Upper lobe of left lung (tissue), 6 donors: ENCODE data around the gene RNF224. TPM values are rescaled to one million over a fixed set of nuclear protein-coding genes. Genes with fewer than 3 reads are reported as not detected.

Experiments
- ATAC-seq, 2 donors: fragments of 200-7000 bp; cut with Tn5 transposase; one replicate each; pipeline ENCODE4 v1.9.1; 2022; ENCODE audit warnings: mild to moderate bottlenecking in 2 of 2, moderate library complexity in 2 of 2; ENCODE audit not compliant: low FRiP score in 2 of 2
- DNase-seq, 2 donors: peaks; one replicate each; pipeline ENCODE4 v3.0.0-alpha.2; 2019 to 2020
- H3K27ac ChIP-seq, 4 donors: fragments of 200-600 bp; sonication (generic); one replicate each; pipeline ENCODE4 v1.5.1; 2016 to 2019
- H3K27me3 ChIP-seq, 4 donors: fragments of 200-600 bp; sonication (generic); one replicate each; pipeline ENCODE4 v1.5.1; 2017 to 2019
- H3K36me3 ChIP-seq, 4 donors: fragments of 200-600 bp; sonication (generic); one replicate each; pipeline ENCODE4 v1.5.1; 2016 to 2019
- H3K4me1 ChIP-seq, 4 donors: fragments of 200-600 bp; sonication (generic); one replicate each; pipeline ENCODE4 v1.5.1; 2018 to 2019
- H3K4me3 ChIP-seq, 4 donors: fragments of 200-600 bp; sonication (generic); one replicate each; pipeline ENCODE4 v1.5.1; 2017 to 2019; ENCODE audit warnings: mild to moderate bottlenecking in 2 of 4, moderate library complexity in 1 of 4
- H3K9me3 ChIP-seq, 4 donors: fragments of 200-600 bp; sonication (generic); one replicate each; pipeline ENCODE4 v1.5.1; 2018 to 2019
- EP300 ChIP-seq, 4 donors: sonication (generic); formaldehyde crosslinking; IDR thresholded peaks; one replicate each; pipeline ENCODE4 v1.5.1; 2017; ENCODE audit warnings: antibody characterized with exemption in 4 of 4, control low read depth in 2 of 4
- POLR2A ChIP-seq, 4 donors: fragments of 450-650 bp; IDR thresholded peaks; one replicate each; pipeline ENCODE4 v1.5.1; 2016 to 2017; ENCODE audit warnings: antibody characterized with exemption in 4 of 4, mild to moderate bottlenecking in 2 of 4
- POLR2AphosphoS5 ChIP-seq, 2 donors: sonication (generic); formaldehyde crosslinking; IDR thresholded peaks; one replicate each; pipeline ENCODE4 v1.5.1; 2017; ENCODE audit warnings: antibody characterized with exemption in 2 of 2
- WGBS, 2 donors: methylation state at CpG; one replicate each; pipeline ENCODE4 v1.1.5; 2017 to 2018; 5-methylcytosine and 5-hydroxymethylcytosine counted together
- total RNA-seq, 6 donors: library from RNA; depleted of rRNA in 4 of 6; stranded (reverse); fragments of >200 nt in 4 of 6; gene quantifications; one replicate each; pipeline versions ENCODE4 v1.1.0 to v1.2.1, GENCODE V29; 2016 to 2021
- TF ChIP-seq, protein P1 (sequence below), 6 experiments: fragments of 450-650 bp in 4 of 6; fragments of 200-600 bp in 2 of 6; sonication (generic) in 2 of 6; IDR thresholded peaks; one replicate each; pipeline ENCODE4 v1.5.1; 2016 to 2019; ENCODE audit warnings: antibody characterized with exemption in 6 of 6
- donor health status: DM: no; HTN: no; CAD: no; lungs with moderate emphysema.
- donor health status: DM: no; HTN: yes; CAD: no; lungs with severe emphysema.

The RNF224 gene
- total RNA-seq, 6 donors from 2014 or later = 0.46 to 0.59 (median 0.57) TPM; not detected in 3

DNA sequence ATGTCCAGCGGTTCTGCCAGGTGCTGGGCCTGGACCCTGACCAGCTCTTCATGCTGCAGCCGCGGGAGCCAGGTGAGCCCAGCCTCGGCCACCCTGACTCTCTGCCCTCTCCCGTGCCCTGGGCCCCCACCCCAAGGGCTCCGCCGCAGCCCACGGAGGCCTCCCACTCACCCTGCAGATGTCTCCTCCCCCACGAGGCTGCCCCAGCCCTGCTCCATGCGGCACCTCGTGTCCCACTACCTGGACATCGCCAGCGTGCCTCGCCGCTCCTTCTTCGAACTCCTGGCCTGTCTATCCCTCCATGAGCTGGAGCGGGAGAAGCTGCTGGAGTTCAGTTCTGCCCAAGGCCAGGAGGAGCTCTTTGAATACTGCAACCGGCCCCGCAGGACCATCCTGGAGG lies 12.7 kb upstream of the RNF224 start:
- Histone ChIP-seq H3K27me3 (no peaks in the 10 kb centered on the region), H3K36me3 (peaks cover 0 to 40% (median 15%) of the 10 kb centered on the region in 4 donors), H3K9me3 (no peaks in the 10 kb centered on the region), H3K4me3 (no peak overlapping the region), H3K27ac (no peak overlapping the region), H3K4me1 (peaks cover 19 to 27% (median 24%) of the 10 kb centered on the region in 4 donors)
- ATAC-seq (no peak), DNase-seq (peak in 1 of 2 donors; percentile 74)
- TF ChIP-seq POLR2A (IDR thresholded peaks at IDR 0.05) = no peak
- TF ChIP-seq POLR2AphosphoS5 (IDR thresholded peaks at IDR 0.05) = no peak
- TF ChIP-seq EP300 (IDR thresholded peaks at IDR 0.05) = no peak
- TF ChIP-seq, protein P1, sequence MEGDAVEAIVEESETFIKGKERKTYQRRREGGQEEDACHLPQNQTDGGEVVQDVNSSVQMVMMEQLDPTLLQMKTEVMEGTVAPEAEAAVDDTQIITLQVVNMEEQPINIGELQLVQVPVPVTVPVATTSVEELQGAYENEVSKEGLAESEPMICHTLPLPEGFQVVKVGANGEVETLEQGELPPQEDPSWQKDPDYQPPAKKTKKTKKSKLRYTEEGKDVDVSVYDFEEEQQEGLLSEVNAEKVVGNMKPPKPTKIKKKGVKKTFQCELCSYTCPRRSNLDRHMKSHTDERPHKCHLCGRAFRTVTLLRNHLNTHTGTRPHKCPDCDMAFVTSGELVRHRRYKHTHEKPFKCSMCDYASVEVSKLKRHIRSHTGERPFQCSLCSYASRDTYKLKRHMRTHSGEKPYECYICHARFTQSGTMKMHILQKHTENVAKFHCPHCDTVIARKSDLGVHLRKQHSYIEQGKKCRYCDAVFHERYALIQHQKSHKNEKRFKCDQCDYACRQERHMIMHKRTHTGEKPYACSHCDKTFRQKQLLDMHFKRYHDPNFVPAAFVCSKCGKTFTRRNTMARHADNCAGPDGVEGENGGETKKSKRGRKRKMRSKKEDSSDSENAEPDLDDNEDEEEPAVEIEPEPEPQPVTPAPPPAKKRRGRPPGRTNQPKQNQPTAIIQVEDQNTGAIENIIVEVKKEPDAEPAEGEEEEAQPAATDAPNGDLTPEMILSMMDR (IDR thresholded peaks at IDR 0.05) = no peak
- WGBS, 2 donors = 95 to 96% methylated on average over 12 to 18 of the region's 19 CpGs

DNA sequence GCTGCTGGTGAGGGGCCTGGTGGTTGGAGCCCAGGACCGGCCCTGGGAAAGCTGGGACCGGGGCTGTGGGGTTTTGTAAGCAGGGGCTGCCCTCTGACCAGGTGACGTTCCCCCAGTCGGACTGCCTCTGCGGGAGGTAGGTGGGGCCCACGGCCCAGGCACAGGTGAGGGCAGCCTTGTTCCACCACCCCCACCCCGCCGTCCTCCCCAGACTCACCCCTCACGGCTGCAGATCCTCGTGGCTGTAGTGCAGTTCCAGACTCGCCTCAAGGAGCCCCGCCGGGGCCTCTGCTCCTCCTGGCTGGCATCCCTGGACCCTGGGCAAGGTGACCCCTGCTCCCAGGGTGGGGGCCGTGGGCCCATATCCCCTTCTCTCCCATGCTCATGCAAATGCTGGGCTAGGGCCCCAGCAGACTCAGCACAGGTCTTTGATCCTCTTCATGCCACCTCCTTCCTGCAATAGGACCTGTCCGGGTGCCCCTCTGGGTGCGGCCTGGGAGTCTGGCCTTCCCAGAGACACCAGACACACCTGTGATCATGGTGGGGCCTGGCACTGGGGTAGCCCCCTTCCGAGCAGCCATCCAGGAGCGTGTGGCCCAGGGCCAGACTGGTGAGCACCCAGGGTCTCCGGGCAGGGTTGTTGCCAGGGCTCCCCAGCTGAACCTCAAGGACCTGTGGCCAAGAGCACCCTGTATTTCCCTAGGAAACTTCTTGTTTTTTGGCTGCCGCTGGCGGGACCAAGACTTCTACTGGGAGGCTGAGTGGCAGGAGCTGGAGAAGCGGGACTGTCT lies 11.9 kb upstream of the RNF224 start:
- no peak overlapping the region for H3K27ac ChIP-seq
- H3K4me1 ChIP-seq = peaks cover 19 to 27% (median 24%) of the 10 kb centered on the region in 4 donors
- 91 to 92% methylated on average over 7 to 20 of the region's 22 CpGs for WGBS, 2 donors
- TF ChIP-seq POLR2AphosphoS5 (IDR thresholded peaks at IDR 0.05) = no peak
- TF ChIP-seq, protein P1 (IDR thresholded peaks at IDR 0.05) = no peak
- no peak for TF ChIP-seq POLR2A (IDR thresholded peaks at IDR 0.05)
- TF ChIP-seq EP300 (IDR thresholded peaks at IDR 0.05) = no peak
- no peak for ATAC-seq
- peaks cover 0 to 32% (median 13%) of the 10 kb centered on the region in 4 donors for H3K36me3 ChIP-seq
- no peak overlapping the region for H3K4me3 ChIP-seq
- no peaks in the 10 kb centered on the region for H3K9me3 ChIP-seq
- no peaks in the 10 kb centered on the region for H3K27me3 ChIP-seq
- peak in 1 of 2 donors; percentile 57 for DNase-seq

DNA sequence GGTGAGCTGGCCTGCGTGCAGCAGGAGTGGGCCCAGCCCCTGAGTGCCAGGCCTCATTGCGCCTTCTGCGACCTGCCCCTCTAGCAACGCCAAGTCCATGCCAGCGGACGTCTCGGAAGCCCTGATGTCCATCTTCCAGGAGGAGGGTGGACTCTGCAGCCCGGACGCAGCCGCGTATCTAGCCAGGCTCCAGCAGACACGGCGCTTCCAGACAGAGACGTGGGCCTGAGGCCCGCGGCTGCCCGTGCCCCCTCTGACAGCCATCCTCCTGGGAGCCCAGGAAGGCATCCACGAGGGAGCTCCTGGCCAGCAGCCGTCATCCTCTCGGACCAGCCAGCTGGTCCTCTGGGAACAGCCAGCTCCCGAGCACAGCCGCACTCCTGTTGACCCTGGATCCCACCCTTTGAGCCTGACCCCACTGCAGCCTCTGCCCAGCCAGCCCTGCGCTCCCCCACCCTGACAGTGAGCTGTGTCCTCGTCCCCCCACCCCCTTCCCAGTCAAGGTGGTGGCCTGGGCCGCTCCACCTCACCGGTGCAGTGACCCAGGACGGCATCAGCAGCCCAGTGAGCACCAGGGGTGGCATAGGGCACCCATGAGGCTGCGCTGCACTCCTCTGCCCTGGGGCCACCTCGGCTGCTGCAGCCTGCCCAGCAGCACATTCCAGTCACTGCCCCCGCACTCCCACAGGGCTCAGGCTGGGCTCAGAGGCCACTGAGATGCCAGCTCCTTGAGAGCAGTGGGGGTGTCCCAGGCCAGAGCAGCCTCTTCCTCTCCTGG lies 10.9 kb upstream of the RNF224 start:
- 96 to 97% methylated on average over 5 to 26 of the region's 30 CpGs for WGBS, 2 donors
- DNase-seq = peak in 1 of 2 donors; percentile 72

DNA sequence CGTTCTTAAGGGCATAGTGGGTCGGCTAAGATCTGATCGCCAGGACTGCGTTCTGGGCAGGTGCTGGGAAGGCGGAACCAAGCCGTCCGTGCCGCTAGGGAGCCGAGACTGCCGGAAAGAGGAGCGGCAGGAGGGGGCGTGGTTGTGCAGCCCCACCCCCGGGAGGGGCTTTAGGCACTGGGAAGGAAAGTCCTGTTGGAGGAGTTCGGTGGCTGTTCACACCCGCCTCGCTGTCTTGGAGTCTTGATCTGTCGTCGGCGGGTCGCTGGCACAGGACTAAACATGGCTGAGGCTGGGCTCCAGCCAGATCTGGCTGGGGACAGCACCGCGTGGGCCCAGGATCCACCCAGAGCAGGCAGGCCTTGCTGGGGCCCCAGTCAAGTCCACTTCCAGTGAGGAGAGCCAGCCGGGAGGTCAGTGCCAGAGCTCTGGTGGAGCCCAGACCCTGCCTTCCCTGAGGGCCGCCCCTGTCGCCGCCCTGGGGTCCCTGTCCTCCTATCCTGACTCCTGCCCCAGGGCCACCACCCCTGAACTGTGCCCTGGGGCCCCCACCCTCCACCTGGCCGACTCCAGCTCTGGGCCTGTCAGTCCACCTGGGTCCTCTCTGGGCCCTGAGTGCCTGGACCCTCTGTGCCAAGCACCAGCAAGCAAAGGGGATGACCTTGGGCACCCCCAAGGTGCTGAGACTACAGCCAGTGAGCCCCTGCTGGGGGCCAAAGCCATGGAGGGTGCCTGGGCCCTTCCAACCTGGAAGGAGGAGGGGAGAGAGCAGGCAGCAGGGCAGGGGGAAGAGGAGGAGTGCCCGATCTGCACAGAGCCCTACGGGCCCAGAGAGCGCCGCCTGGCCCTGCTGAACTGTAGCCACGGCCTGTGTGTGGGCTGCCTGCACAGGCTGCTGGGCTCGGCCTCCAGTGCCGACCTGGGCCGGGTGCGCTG lies 9.8 kb upstream of the RNF224 start:
- Histone ChIP-seq H3K9me3 (no peaks in the 10 kb centered on the region), H3K36me3 (peaks cover 0 to 28% (median 11%) of the 10 kb centered on the region in 4 donors), H3K4me3 (peak overlapping the region in 3 of 4 donors; percentile 24 to 43 (median 31)), H3K27me3 (peaks cover 0 to 4% (median 0%) of the 10 kb centered on the region in 4 donors), H3K27ac (peak overlapping the region; percentile 52 to 74 (median 62)), H3K4me1 (peaks cover 28 to 40% (median 32%) of the 10 kb centered on the region in 4 donors)
- TF ChIP-seq POLR2AphosphoS5 (IDR thresholded peaks at IDR 0.05) (peak; percentile 9 to 43), POLR2A (IDR thresholded peaks at IDR 0.05) (peak in 1 of 4 donors; percentile 48), EP300 (IDR thresholded peaks at IDR 0.05) (no peak)
- TF ChIP-seq, protein P1 (IDR thresholded peaks at IDR 0.05) = no peak
- DNase-seq = peak; percentile 83 to 92
- peak; percentile 70 to 73 for ATAC-seq
- 63% methylated on average over 33 of the region's 36 CpGs; no CpG with 5 or more reads in 1 of the 2 donors for WGBS, 2 donors

More for the DNA sequence above, 10.9 kb upstream of the RNF224 start:
- H3K4me3 ChIP-seq = no peak overlapping the region
- no peaks in the 10 kb centered on the region for H3K9me3 ChIP-seq
- peaks cover 0 to 28% (median 11%) of the 10 kb centered on the region in 4 donors for H3K36me3 ChIP-seq
- peaks cover 0 to under 1% (median 0%) of the 10 kb centered on the region in 4 donors for H3K27me3 ChIP-seq
- TF ChIP-seq POLR2AphosphoS5 (IDR thresholded peaks at IDR 0.05) (no peak), POLR2A (IDR thresholded peaks at IDR 0.05) (no peak), EP300 (IDR thresholded peaks at IDR 0.05) (no peak)
- TF ChIP-seq, protein P1 (IDR thresholded peaks at IDR 0.05) = no peak
- H3K27ac ChIP-seq = peak overlapping the region in 1 of 4 donors; percentile 69
- H3K4me1 ChIP-seq = peaks cover 20 to 31% (median 26%) of the 10 kb centered on the region in 4 donors
- no peak for ATAC-seq
